HEK293 (cell line): Measurements from ENCODE around the gene RAB6D.
A peak's percentile ranks its signal among the peaks of the same experiment; 100 is the strongest.
"Not testable (repeated sequence)": the region's sequence is repeated elsewhere in the genome, so short reads cannot be mapped to it uniquely, and the experiment has no call there.

Experiments used
- CTCF ChIA-PET: fragments of 350-600 bp; formaldehyde crosslinking; extraction: SDS; loops from one replicate; lab custom pipeline; 2021; ENCODE audit warnings: antibody characterized with exemption; lab: Yijun Ruan, JAX
- POLR2A ChIA-PET: fragments of 300-600 bp; formaldehyde crosslinking; extraction: SDS; loops from one replicate; lab custom pipeline; 2020; ENCODE audit warnings: antibody characterized with exemption, inconsistent platforms; lab: Yijun Ruan, JAX
- H3K27ac ChIP-seq: fragments of 200-500 bp; sonication (Bioruptor generic); 2 replicates; pipeline ENCODE4 v1.5.1; 2014; ENCODE audit warnings: low read depth, low read length, control low read depth, inconsistent platforms; ENCODE audit errors: extremely low read depth
- H3K36me3 ChIP-seq, 2 experiments: fragments of 200-500 bp in 1 of 2; sonication (Bioruptor generic) in 1 of 2; 1 replicate in 1 of 2; 2 replicates in 1 of 2; pipeline ENCODE4 v1.5.1; 2014 to 2017; ENCODE audit warnings: inconsistent platforms in 2 of 2, low read length in 2 of 2; ENCODE audit not compliant: control insufficient read depth in 2 of 2, insufficient read depth in 1 of 2
- H3K4me1 ChIP-seq: fragments of 200-500 bp; sonication (Bioruptor generic); 2 replicates; pipeline ENCODE4 v1.5.1; 2014; ENCODE audit warnings: mild to moderate bottlenecking, low read length, inconsistent platforms; ENCODE audit not compliant: control insufficient read depth, insufficient read depth
- H3K4me3 ChIP-seq: 2 replicates; pipeline ENCODE4 v1.5.1; 2011; ENCODE audit warnings: low read depth, mild to moderate bottlenecking, control low read depth, low read length, moderate library complexity
- H3K9me3 ChIP-seq: fragments of 200-500 bp; sonication (Bioruptor generic); 2 replicates; pipeline ENCODE4 v1.5.1; 2014; ENCODE audit warnings: low read depth, low read length, inconsistent platforms; ENCODE audit not compliant: control insufficient read depth, insufficient read depth
- EGR2 ChIP-seq: fragments of 450-650 bp; formaldehyde crosslinking; IDR thresholded peaks from 2 replicates; pipeline ENCODE4 v1.5.1; 2016; ENCODE audit warnings: low read depth, missing biosample characterization, missing genetic modification characterization
- OSR2 ChIP-seq: fragments of 450-650 bp; formaldehyde crosslinking; IDR thresholded peaks from 2 replicates; pipeline ENCODE4 v1.5.1; 2016; ENCODE audit warnings: missing biosample characterization, missing genetic modification characterization
- SCRT2 ChIP-seq: fragments of 450-650 bp; formaldehyde crosslinking; IDR thresholded peaks from 2 replicates; pipeline ENCODE4 v1.5.1; 2016; ENCODE audit warnings: missing biosample characterization, missing genetic modification characterization
- SP2 ChIP-seq: fragments of 450-650 bp; formaldehyde crosslinking; IDR thresholded peaks from 2 replicates; pipeline ENCODE4 v1.5.1; 2016; ENCODE audit warnings: missing biosample characterization, missing genetic modification characterization
- ZBTB21 ChIP-seq: fragments of 450-650 bp; formaldehyde crosslinking; IDR thresholded peaks from 2 replicates; pipeline ENCODE4 v1.5.1; 2017; ENCODE audit warnings: missing biosample characterization, missing genetic modification characterization
- ZFHX2 ChIP-seq: fragments of 450-650 bp; formaldehyde crosslinking; conservative IDR thresholded peaks from 2 replicates; pipeline ENCODE4 v1.5.1; 2016; ENCODE audit warnings: missing biosample characterization, missing genetic modification characterization
- ZNF112 ChIP-seq: fragments of 450-650 bp; formaldehyde crosslinking; IDR thresholded peaks from 2 replicates; pipeline ENCODE4 v1.5.0; 2017; ENCODE audit warnings: missing biosample characterization, missing genetic modification characterization
- ZNF16 ChIP-seq: fragments of 450-650 bp; formaldehyde crosslinking; IDR thresholded peaks from 2 replicates; pipeline ENCODE4 v1.5.1; 2016; ENCODE audit warnings: low read depth, missing biosample characterization, missing genetic modification characterization
- ZNF404 ChIP-seq: fragments of 450-650 bp; formaldehyde crosslinking; IDR thresholded peaks from 2 replicates; pipeline ENCODE4 v1.5.1; 2017; ENCODE audit warnings: missing biosample characterization, missing genetic modification characterization
- ZNF433 ChIP-seq: fragments of 450-650 bp; formaldehyde crosslinking; IDR thresholded peaks from 2 replicates; pipeline ENCODE4 v1.5.1; 2016; ENCODE audit warnings: missing biosample characterization, missing genetic modification characterization, low read depth
- ZNF571 ChIP-seq: fragments of 450-650 bp; formaldehyde crosslinking; IDR thresholded peaks from 2 replicates; pipeline ENCODE4 v1.5.0; 2017; ENCODE audit warnings: missing biosample characterization, missing genetic modification characterization
- ZNF600 ChIP-seq: fragments of 450-650 bp; formaldehyde crosslinking; IDR thresholded peaks from 2 replicates; pipeline ENCODE4 v1.5.1; 2016; ENCODE audit warnings: missing biosample characterization, missing genetic modification characterization
- ZNF629 ChIP-seq: fragments of 450-650 bp; formaldehyde crosslinking; IDR thresholded peaks from 2 replicates; pipeline ENCODE4 v1.5.1; 2017; ENCODE audit warnings: missing biosample characterization, missing genetic modification characterization
- ZNF837 ChIP-seq: fragments of 450-650 bp; formaldehyde crosslinking; IDR thresholded peaks from 2 replicates; pipeline ENCODE4 v1.5.1; 2016; ENCODE audit warnings: missing biosample characterization, missing genetic modification characterization
- TF ChIP-seq, protein P1 (sequence below): fragments of 450-650 bp; formaldehyde crosslinking; IDR thresholded peaks from 2 replicates; pipeline ENCODE4 v1.5.1; 2016; ENCODE audit warnings: missing biosample characterization, missing genetic modification characterization

RAB6D gene

DNA sequence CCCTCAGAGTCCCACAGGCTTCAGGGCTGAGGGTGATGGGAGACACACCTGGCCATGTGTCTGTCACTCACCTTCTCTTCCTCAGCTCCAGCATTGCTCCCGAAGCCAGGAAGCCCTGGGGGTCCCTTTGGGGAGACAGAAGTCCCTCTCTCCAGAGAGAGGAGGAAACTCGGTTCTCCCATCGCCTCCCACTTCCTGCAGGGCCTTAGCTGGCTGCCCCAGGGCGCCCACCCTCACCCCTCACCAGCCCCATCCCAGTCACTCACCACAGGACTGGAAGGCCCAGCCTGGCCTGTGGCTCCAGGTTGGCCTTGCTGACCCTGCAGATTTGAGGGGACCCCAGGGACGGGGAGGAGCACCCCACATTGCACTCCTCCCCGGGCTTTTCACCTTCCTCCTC is 2.7 kb upstream of the RAB6D start (continued):
- TF ChIP-seq, protein P1, sequence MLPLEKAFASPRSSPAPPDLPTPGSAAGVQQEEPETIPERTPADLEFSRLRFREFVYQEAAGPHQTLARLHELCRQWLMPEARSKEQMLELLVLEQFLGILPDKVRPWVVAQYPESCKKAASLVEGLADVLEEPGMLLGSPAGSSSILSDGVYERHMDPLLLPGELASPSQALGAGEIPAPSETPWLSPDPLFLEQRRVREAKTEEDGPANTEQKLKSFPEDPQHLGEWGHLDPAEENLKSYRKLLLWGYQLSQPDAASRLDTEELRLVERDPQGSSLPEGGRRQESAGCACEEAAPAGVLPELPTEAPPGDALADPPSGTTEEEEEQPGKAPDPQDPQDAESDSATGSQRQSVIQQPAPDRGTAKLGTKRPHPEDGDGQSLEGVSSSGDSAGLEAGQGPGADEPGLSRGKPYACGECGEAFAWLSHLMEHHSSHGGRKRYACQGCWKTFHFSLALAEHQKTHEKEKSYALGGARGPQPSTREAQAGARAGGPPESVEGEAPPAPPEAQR (tag by site-specific recombination) = no peak
- no peak for TF ChIP-seq ZNF433 (tag by site-specific recombination)
- TF ChIP-seq ZNF16 = no peak
- no peak for TF ChIP-seq ZNF571 (tag by site-specific recombination)
- no peak for TF ChIP-seq ZNF600 (tag by site-specific recombination)
- TF ChIP-seq ZNF837 (tag by site-specific recombination) = no peak
- no peak for TF ChIP-seq SCRT2 (tag by site-specific recombination)
- no peak for TF ChIP-seq ZNF404

- POLR2A ChIA-PET = no interaction called here
- H3K9me3 ChIP-seq = no peaks in the 10 kb centered on the region
- CTCF ChIA-PET = no interaction called here
- no peaks in the 10 kb centered on the region for H3K36me3 ChIP-seq
- H3K27ac ChIP-seq = no peak overlapping the region
- no peak overlapping the region for H3K4me3 ChIP-seq
- no peaks in the 10 kb centered on the region for H3K4me1 ChIP-seq
- peak; percentile 100 for TF ChIP-seq EGR2 (tag by site-specific recombination)
- TF ChIP-seq ZFHX2 = peak; percentile 98
- TF ChIP-seq ZNF112 = no peak
These were observed 1.5 kb upstream of the RAB6D start for GRCh38 chr2:131365452-131365851.

GRCh38 chr2:131363213-131363612 is 755 bp downstream of the RAB6D start:
- POLR2A ChIA-PET, H3K9me3 ChIP-seq, CTCF ChIA-PET, H3K36me3 ChIP-seq, H3K4me1 ChIP-seq, H3K27ac ChIP-seq: not testable (repeated sequence)
- H3K4me3 ChIP-seq = peak overlapping the region; percentile 15
- TF ChIP-seq ZNF629 (peak; percentile 93), SP2 (tag by site-specific recombination) (peak; percentile 31), OSR2 (tag by site-specific recombination) (0 out of 2 replicates have a peak, but pooled peaks have one; percentile 33), ZBTB21 (tag by site-specific recombination) (peak; percentile 90)
- TF ChIP-seq, all 188 proteins: peak for 4; not testable (repeated sequence) for 184

GRCh38 chr2:131361773-131362172 is 2.2 kb downstream of the RAB6D start:
- H3K27ac ChIP-seq, H3K4me3 ChIP-seq, H3K9me3 ChIP-seq, POLR2A ChIA-PET, H3K36me3 ChIP-seq, H3K4me1 ChIP-seq: not testable (repeated sequence)
- CTCF ChIA-PET = interaction anchor here (0.7 kb wide), 1 partner anchor 779 kb away, joined by 3 read pairs; no protein-coding TSS in a partner anchor

DNA sequence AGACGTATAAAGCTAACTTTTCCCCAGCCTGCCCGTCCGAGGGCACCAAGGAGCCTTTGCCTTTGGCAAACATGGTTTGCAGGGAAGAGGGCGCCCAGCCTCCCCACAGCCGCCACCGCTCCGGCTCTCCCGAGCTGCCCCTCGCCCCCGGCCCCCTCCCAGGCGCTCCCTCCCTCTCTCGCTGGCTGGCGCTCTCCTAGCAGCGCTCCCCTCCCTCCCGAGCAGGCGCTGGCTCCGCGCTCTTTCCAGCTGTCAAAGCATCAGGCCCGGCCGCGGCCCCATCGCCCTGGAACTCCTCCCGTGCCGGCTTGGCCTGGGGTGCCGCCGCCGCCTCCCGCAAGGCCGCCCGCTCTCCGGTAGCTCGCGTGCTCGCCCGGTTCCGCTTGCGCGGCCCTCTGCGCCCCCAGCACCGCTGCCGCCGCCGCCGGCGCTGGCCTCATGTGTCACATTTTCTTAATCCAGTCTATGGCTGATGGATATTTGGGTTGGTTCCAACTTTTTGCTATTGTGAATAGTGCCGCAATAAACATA is 10.7 kb downstream of the RAB6D start:
- CTCF ChIA-PET, H3K4me1 ChIP-seq, H3K36me3 ChIP-seq, POLR2A ChIA-PET, H3K27ac ChIP-seq, H3K9me3 ChIP-seq, H3K4me3 ChIP-seq: not testable (repeated sequence)
